COLO668 (cell line): ENCODE results near the gene PDE6A.
"Not testable (repeated sequence)": the region's sequence is repeated elsewhere in the genome, so short reads cannot be mapped to it uniquely, and the experiment has no call there.

Experiments used
- DNase-seq: peaks from one replicate; lab custom pipeline; 2025; ENCODE audit not compliant: unreplicated experiment; lab: John Stamatoyannopoulos, UW

PDE6A gene

GRCh38 chr5:149869411-149869821 lies 75.2 kb downstream of the PDE6A start:
- no peak for DNase-seq

- DNase-seq: no peak
Measured at GRCh38 chr5:149865746-149866145, 78.8 kb downstream of the PDE6A start.

- DNase-seq: no peak
Measured at GRCh38 chr5:149863830-149864229, 80.8 kb downstream of the PDE6A start.

- DNase-seq: no peak
Measured at GRCh38 chr5:149863176-149863575, 81.4 kb downstream of the PDE6A start.

GRCh38 chr5:149860801-149861322 lies 83.7 kb downstream of the PDE6A start:
- DNase-seq: no peak

GRCh38 chr5:149859746-149860145 lies 84.8 kb downstream of the PDE6A start:
- DNase-seq: no peak

- not testable (repeated sequence) for DNase-seq
Measured at GRCh38 chr5:149858481-149858880, 86.1 kb downstream of the PDE6A start.

- peak; percentile 5 for DNase-seq
Measured at GRCh38 chr5:149857499-149857898, 87.1 kb downstream of the PDE6A start.

GRCh38 chr5:149855366-149855765 lies 89.2 kb downstream of the PDE6A start:
- no peak for DNase-seq

GRCh38 chr5:149854866-149855265 lies 89.7 kb downstream of the PDE6A start:
- no peak for DNase-seq

- no peak for DNase-seq
Measured at GRCh38 chr5:149853701-149854100, 90.9 kb downstream of the PDE6A start.

GRCh38 chr5:149853331-149853648 lies 91.3 kb downstream of the PDE6A start:
- no peak for DNase-seq

- DNase-seq: peak; percentile 51
Measured at GRCh38 chr5:149852641-149853330, 91.8 kb downstream of the PDE6A start.

GRCh38 chr5:149851211-149851610 lies 93.4 kb downstream of the PDE6A start:
- no peak for DNase-seq

- DNase-seq: no peak
Measured at GRCh38 chr5:149849966-149850910, 94.4 kb downstream of the PDE6A start.

- DNase-seq: no peak
Measured at GRCh38 chr5:149849280-149849965, 95.2 kb downstream of the PDE6A start.

- DNase-seq: no peak
Measured at GRCh38 chr5:149847611-149848010, 97.0 kb downstream of the PDE6A start.

- DNase-seq: no peak
Measured at GRCh38 chr5:149846021-149846420, 98.6 kb downstream of the PDE6A start.

GRCh38 chr5:149845601-149846000 lies 99.0 kb downstream of the PDE6A start:
- DNase-seq: no peak

GRCh38 chr5:149841851-149842793 lies 102.5 kb downstream of the PDE6A start:
- DNase-seq: no peak
